ENCODE measurements around the gene ADGRB3.

The ADGRB3 gene

DNA sequence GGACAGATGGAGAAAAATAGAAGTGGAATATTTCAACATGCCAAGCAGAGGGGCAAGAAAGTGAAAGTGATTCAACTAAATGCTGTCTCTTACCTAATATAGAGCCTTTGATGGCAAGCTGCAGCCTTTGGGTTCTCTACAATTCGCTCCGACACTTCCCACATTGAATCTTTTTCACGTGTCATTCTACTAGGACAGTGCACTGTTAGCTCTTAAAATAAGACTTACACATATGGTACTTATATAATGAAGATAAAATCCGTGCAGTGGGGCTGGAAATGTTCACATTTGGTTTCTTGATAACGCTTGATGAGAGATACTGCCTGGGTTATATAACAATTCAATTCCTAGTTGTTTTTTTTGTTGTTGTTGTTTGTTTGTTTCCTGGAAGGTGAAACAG is 659.3 kb downstream of the ADGRB3 start:
- no peak for DNase-seq (ENCODE audit: extremely low read depth, low read depth)
- TF ChIP-seq, protein P1, sequence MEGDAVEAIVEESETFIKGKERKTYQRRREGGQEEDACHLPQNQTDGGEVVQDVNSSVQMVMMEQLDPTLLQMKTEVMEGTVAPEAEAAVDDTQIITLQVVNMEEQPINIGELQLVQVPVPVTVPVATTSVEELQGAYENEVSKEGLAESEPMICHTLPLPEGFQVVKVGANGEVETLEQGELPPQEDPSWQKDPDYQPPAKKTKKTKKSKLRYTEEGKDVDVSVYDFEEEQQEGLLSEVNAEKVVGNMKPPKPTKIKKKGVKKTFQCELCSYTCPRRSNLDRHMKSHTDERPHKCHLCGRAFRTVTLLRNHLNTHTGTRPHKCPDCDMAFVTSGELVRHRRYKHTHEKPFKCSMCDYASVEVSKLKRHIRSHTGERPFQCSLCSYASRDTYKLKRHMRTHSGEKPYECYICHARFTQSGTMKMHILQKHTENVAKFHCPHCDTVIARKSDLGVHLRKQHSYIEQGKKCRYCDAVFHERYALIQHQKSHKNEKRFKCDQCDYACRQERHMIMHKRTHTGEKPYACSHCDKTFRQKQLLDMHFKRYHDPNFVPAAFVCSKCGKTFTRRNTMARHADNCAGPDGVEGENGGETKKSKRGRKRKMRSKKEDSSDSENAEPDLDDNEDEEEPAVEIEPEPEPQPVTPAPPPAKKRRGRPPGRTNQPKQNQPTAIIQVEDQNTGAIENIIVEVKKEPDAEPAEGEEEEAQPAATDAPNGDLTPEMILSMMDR (IDR thresholded peaks at IDR 0.05; ENCODE audit: low read depth, low read length, missing control alignments): no peak
- H3K4me3 ChIP-seq (replicated peaks; ENCODE audit: low read depth, low read length): no peak overlapping the region

DNA sequence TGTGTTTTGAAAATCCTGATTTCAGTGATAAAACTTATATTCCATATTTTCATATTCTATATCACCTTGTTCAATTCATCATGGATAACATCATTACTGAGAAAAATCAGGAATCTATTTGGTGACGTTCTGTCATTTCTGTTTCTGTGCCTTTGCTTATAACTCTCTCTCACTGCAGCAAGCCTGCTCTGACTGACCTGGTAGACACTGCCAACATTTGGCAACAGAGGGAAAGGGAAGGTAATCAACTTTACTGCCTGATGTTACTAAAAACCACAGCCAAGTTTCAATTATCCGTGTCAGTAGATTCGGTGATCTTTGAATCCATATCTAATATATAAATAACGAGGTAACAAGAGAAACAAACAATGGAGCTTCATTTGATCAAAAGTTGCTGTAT is 659.8 kb downstream of the ADGRB3 start:
- no peak overlapping the region for H3K4me3 ChIP-seq (replicated peaks; ENCODE audit: low read depth, low read length)
- no peak for DNase-seq (ENCODE audit: extremely low read depth, low read depth)
- TF ChIP-seq, protein P1 (IDR thresholded peaks at IDR 0.05; ENCODE audit: low read depth, low read length, missing control alignments): no peak

DNA sequence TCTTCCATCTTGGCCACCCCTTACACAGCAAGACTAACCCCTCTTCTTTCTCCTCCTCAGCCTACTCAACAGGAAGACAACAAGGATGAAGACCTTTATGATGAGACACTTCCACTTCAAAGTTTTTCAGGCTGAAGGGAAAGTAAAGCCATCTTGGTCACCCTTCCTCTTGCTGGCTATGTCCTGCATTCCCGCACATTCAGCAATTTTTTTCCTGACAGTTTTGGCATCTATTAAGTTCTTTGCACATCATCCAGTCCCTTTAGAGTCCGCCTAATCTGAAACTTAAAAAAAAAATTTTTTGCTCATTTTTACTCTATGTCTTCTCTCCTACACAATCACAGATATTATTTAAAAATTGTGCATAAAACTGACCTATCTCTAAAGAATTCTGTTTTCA is 668.3 kb downstream of the ADGRB3 start:
- H3K4me3 ChIP-seq (replicated peaks; ENCODE audit: low read depth, low read length): no peak overlapping the region

DNA sequence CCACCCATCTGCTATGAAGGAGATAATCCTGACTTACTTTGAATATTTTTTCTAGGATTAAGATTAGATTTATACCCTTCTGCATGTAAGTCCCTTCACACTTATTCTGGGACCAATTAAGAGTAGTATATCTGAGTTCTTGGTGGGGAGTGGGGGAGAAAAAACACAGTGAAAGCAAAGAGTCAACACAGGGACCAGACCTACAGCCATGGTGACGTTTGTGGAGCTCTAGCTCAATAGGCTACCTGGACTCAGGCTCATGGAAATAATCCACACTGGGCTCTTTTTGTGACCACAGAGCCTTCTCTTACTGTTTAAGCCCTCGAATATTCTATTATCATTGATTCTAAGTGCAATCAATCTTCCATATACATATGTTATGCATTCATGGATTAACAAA is 670.4 kb downstream of the ADGRB3 start:
- no peak for DNase-seq (ENCODE audit: extremely low read depth, low read depth)

More for the DNA sequence above, 668.3 kb downstream of the ADGRB3 start:
- TF ChIP-seq, protein P1 (IDR thresholded peaks at IDR 0.05; ENCODE audit: low read depth, low read length, missing control alignments): no peak
- no peak for DNase-seq (ENCODE audit: extremely low read depth, low read depth)

DNA sequence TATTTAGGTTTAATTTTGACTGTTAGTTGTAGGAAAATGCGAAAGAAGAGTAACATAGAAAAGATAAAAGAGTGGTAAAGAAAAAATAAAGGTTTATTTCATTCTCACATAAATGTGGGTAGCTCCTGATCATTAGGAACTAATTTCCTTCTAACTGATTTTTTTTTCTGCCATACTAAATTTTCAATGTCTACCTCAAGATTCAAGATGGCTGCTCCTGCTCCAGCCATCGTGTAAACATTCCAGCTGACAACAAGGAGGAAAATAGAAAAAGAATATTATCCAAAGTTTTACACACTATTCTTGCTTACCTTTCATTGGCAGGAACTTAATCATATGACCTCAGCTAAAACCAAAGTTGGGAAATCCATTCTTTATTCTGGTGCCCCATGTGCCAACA is 673.5 kb downstream of the ADGRB3 start:
- TF ChIP-seq, protein P1 (IDR thresholded peaks at IDR 0.05; ENCODE audit: low read depth, low read length, missing control alignments): no peak
- no peak overlapping the region for H3K4me3 ChIP-seq (replicated peaks; ENCODE audit: low read depth, low read length)
- no peak for DNase-seq (ENCODE audit: extremely low read depth, low read depth)

More for the DNA sequence above, 670.4 kb downstream of the ADGRB3 start:
- TF ChIP-seq, protein P1 (IDR thresholded peaks at IDR 0.05; ENCODE audit: low read depth, low read length, missing control alignments): no peak
- no peak overlapping the region for H3K4me3 ChIP-seq (replicated peaks; ENCODE audit: low read depth, low read length)

DNA sequence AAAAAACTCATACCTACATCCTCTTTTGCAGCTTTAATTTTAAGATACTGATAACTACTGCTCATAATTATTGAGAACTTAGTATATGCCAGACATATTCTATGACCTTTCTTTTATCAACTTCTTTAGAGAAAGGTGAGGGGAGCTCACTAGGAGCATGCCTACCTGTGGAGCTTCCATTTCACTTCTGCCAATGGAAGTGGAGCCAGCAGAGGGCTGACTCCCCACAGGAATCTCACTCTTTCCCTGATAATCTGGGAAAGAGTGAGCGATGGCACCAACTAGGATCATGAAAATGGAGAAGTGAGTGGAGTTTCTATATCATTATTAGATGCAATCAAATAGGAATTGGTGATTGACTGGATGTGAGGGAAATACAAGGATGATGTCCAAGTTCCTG is 676.8 kb downstream of the ADGRB3 start:
- H3K4me3 ChIP-seq (replicated peaks; ENCODE audit: low read depth, low read length): no peak overlapping the region
- TF ChIP-seq, protein P1 (IDR thresholded peaks at IDR 0.05; ENCODE audit: low read depth, low read length, missing control alignments): no peak
- no peak for DNase-seq (ENCODE audit: extremely low read depth, low read depth)

DNA sequence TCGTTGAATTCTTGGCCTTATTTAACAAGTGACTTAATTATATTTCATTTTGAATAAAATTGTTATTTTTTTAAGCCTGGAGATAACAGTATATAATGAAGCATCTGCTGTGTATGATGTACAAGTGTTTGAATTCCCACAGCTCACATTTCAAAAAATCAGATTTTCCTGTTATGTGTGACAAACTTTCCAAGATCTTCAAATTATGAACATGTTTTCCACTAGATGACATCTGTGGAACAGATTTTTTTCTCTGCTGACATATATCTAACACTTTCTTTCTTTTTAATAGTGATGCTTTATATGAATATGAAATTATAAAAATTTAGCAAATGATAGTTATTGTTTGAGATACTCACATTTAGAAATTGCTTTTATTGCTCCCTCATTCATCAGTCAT is 678.9 kb downstream of the ADGRB3 start:
- DNase-seq (ENCODE audit: extremely low read depth, low read depth): no peak
- TF ChIP-seq, protein P1 (IDR thresholded peaks at IDR 0.05; ENCODE audit: low read depth, low read length, missing control alignments): no peak
- H3K4me3 ChIP-seq (replicated peaks; ENCODE audit: low read depth, low read length): no peak overlapping the region
